Activated CD4-positive, CD25-positive, alpha-beta regulatory T cell (primary cell): ENCODE measurements around the gene GPR150.
A peak's percentile ranks its signal among the peaks of the same experiment; 100 is the strongest.

Experiments used
- DNase-seq, 4 experiments: peaks; one replicate each; lab custom pipeline; 2025; lab: John Stamatoyannopoulos, UW

Gene GPR150

GRCh38 chr5:95620030-95620869 lies at the start of gene GPR150:
Gene GPR150, plus strand, starts transcription at chr5:95620087. Its CDS starts 189 bp downstream, at chr5:95620276.
- peak; percentile 16 to 40 (median 31) for DNase-seq

DNA sequence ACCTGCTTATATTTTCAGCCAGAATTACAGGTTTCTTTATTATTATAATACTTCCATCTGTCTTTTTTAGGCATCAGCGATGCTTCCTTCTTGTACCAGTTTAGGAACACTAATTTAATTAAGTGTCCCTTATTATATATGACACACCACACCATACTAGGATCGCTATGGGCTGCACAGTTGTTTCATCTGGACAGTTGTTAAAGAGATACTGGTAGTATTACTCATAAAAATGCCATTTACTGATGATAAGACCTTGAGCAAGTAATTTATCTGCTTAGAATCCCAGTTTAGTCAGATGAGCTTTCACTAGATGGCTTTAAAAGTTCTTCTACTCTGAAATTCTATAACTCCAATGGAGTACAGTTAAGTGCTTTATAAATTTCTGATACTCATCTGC lies 47.9 kb upstream of the GPR150 start:
- no peak for DNase-seq

- no peak for DNase-seq
Observed at GRCh38 chr5:95581576-95581975, 38.3 kb upstream of the GPR150 start.

GRCh38 chr5:95583992-95584391 lies 35.9 kb upstream of the GPR150 start:
- DNase-seq, result no peak

DNA sequence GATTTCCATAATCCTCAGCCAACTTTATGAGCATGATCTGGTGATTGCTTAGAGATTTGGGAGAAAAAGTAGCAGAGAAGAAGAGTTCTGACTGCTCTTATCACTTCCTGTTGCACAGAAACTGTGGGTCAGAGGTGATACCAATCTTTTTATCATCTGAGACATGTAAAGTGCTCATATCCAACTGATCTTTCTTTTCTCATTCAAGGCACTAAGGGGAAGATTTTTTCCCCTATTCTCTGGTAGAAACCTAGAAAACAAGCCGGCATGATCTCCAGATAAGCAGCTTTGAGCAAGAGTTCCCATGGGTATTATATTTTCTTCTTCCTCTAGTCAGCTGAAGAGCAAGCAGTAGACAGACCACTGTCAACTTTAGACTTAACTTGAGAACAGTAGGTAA lies 29.0 kb upstream of the GPR150 start:
- no peak for DNase-seq

DNA sequence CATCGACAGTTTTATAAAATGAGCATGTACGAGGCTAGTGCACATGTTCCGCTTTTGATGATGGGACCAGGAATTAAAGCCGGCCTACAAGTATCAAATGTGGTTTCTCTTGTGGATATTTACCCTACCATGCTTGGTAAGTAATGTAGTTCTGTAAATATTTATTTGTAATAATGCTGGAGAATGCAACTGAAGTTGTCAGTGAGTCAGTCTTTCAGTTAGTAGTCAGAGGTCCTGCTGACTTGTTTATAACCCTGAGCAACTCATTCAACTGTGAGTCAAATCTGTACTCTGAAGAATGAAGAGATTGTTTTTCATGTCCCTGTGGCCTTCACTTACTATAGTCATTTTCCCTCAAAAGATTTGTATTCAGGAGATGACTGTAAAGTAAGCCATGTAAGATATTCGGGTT lies 28.4 kb upstream of the GPR150 start:
- no peak for DNase-seq

GRCh38 chr5:95595289-95595931 lies 24.5 kb upstream of the GPR150 start:
- no peak for DNase-seq

- no peak for DNase-seq
Observed at GRCh38 chr5:95599252-95599651, 20.6 kb upstream of the GPR150 start.

DNA sequence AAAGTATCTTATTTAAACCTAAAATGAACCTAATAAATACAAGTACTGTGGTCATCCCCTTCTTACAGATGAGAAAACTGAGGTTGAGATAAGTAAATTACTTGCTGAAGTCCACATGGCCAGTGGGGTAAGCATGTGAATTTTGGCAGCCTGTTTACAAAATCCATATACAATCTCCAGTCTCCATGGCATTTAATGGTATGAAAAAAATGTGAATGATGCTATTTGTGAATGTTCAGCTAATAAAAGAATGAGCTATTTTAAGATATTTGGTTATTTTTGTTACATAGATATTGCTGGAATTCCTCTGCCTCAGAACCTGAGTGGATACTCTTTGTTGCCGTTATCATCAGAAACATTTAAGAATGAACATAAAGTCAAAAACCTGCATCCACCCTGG lies 19.3 kb upstream of the GPR150 start:
- no peak for DNase-seq

- no peak for DNase-seq
Observed at GRCh38 chr5:95605786-95606185, 14.1 kb upstream of the GPR150 start.

GRCh38 chr5:95606419-95606818 lies 13.5 kb upstream of the GPR150 start:
- DNase-seq, result no peak

GRCh38 chr5:95609711-95610110 lies 10.2 kb upstream of the GPR150 start:
- no peak for DNase-seq

DNA sequence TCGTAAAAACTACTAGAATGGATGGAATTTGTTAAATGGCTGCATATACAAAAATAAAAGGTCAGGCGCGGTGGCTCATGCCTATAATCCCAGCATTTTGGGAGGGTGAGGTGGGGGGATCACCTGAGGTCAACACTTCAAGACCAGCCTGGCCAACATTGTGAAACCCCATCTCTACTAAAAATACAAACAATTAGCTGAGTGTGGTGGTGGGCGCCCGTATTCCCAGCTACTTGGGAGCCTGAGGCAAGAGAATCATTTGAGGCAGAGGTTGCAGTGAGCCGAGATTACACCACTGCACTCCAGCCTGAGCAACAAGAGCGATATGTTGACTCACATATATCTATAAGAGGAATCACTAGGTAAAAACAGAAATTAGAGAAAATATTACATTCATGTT lies 9.3 kb upstream of the GPR150 start:
- DNase-seq, result no peak

- DNase-seq, result no peak
Observed at GRCh38 chr5:95611396-95611795, 8.5 kb upstream of the GPR150 start.

DNA sequence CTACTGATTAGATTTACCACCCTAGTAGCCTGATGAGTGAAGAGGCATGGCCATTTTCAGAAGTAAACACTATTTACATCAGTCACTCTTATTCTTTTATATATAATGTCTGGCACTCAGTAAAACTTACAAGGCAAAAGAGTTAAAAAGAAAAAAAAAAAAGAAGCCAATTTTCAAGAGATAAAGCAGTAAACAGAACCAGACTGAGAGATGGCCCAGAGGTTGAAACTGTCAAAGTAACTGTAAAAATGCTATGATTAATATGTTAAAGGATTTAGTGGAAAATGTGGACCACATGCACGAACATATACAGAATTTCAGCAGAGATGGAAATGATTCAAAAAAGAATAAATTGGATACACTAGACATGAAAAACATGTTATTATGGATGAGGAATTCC lies 6.4 kb upstream of the GPR150 start:
- no peak for DNase-seq

DNA sequence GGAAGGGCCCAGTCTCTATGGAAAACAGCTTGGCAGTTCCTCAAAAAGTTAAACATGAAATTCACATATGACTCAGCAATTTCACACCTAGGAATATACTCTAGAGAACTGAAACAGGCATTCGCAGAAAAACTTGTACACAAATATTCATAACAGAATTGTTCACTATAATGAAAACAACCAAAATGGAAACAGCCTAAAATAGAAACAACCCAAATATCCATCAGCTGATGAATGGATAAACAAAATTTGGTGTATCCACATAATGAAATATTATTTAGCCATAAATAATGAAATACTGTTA lies 4.8 kb upstream of the GPR150 start:
- no peak for DNase-seq

GRCh38 chr5:95617057-95617456 lies 2.8 kb upstream of the GPR150 start:
- no peak for DNase-seq

DNA sequence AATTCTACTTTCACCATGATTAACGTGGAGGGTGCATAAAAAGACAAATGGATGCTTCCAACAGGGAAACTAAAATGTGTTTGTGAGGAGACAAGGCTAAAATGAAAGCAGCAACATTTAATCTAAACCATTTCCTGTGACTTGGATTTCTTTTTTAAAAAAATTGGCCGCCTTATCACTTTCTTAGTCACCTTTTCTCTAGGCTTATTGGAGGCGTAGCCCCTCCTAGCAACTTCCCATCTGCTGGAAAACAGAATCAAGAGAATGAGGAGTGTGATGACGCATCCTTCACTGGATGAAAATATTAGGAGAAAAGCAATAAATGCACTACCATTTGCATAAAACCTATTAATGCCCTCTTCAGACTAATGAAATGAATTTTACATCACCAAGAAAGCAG lies 791 bp upstream of the GPR150 start:
- DNase-seq, result no peak

DNA sequence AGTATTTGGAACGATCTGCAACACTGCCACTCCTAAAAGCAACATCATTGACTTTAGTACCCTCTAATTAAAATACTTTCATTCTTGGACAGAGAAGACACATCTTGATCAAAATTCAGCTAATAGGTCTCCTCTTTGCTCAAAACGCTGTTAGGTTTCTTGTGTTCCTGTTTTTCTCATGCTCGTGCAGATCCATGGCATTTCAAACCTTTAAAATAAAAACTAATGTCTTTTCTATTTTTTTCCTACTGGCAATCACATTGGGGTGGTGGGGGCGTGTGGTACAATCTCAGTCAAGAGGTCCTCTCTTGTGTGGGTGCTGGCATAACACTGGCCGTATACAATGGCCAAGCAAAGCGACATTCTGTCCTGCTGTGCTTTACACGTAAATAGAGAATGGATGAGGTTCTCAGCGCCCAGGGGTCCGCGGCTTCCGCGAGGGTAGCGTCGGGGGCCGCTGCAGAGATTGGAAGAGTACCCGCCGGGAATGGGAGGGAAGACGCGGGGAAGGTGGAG lies 315 bp upstream of the GPR150 start:
- no peak for DNase-seq

DNA sequence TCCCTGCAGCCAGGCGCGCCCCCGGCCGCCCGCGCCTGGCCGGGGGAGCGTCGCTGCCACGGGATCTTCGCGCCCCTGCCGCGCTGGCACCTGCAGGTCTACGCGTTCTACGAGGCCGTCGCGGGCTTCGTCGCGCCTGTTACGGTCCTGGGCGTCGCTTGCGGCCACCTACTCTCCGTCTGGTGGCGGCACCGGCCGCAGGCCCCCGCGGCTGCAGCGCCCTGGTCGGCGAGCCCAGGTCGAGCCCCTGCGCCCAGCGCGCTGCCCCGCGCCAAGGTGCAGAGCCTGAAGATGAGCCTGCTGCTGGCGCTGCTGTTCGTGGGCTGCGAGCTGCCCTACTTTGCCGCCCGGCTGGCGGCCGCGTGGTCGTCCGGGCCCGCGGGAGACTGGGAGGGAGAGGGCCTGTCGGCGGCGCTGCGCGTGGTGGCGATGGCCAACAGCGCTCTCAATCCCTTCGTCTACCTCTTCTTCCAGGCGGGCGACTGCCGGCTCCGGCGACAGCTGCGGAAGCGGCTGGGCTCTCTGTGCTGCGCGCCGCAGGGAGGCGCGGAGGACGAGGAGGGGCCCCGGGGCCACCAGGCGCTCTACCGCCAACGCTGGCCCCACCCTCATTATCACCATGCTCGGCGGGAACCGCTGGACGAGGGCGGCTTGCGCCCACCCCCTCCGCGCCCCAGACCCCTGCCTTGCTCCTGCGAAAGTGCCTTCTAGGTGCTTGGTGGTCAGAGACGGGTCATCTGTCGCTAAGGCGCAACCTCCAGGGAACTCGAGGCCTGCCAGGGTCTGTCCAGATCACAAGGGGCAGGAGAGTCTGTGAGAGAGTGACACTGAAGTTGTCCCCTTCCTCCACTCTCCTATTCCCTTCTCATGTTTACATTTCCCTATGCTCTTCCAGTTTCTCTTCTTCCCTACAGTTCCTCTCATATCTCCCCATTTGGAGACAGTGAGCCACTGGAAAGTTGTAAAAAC lies 1.3 kb downstream of the GPR150 start:
- DNase-seq, result peak in 2 of 4 experiments; percentile 5 to 9

DNA sequence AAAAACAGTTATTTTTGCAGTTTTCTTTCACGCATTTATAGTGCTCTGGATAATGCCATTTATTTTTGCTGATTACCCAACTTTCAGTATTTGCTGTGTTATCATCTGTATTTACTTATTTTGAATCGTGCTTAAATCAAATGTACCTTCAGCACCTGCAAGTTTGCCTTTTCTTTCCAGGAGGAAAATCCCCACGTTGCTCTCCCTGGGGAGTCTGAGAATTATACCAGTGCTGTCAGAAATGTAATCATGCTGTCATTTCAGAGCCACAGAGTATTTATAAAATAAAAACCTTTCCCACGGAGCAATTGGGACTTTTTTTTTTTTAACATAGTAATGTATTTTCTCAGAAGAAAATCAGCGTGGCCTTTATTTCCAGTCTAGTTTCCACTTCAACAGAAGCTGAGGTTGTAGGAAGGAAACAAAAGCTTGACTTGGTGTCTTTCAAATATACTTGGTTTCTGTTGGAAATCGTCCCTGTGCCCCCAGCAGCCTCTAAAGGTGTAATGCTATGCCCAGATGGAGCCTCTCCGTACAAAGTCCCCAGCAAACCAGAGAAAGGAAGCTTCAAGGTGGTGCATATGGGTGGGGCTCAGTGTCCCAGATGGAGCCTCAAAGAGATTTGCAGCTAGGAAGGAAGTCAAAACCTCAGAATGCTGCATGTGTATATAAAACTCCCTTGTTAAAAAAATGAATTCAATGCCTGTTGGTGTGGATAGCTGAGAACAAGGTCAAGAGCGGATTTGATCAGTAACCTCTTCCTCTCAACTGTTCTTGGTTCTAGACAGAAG lies 2.1 kb downstream of the GPR150 start:
- no peak for DNase-seq

DNA sequence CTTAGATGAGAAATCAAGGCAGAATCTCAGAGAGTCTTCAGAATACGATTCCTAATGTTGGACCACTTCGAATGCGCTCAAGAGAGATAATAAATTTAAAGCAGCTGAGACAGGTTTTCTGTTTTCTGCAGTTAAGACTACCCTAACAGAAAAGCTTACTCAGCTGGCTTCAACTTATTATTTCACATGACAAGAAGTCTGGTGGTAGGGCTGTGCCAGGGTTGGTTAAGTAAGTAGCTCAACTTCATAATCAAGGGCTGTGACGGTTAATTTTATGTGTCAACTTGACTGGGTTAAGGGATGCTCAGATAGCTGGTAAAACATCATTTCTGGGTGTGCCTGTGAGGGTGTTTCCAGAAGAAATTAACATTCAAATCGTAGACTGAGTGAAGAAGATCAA lies 3.8 kb downstream of the GPR150 start:
- DNase-seq, result no peak
